Mesothelial cell of epicardium (in vitro differentiated cells): Measurements from ENCODE around the gene YIPF2. TPM values are rescaled to one million over a fixed set of nuclear protein-coding genes. Genes with fewer than 3 reads are reported as not detected.

ENCODE experiments used
- DNase-seq, 2 experiments: peaks; one replicate each; pipeline ENCODE4 v3.0.0; 2021; ENCODE audit warnings: low spot score in 2 of 2; ENCODE audit not compliant: unreplicated experiment in 2 of 2
- H3K27ac Mint-ChIP-seq: 2 replicates; pipeline ENCODE4 v1.8.0; 2021; ENCODE audit warnings: mixed read lengths
- H3K27me3 Mint-ChIP-seq: 2 replicates; pipeline ENCODE4 v1.8.0; 2021; ENCODE audit warnings: low read depth, mixed read lengths
- H3K36me3 Mint-ChIP-seq: 2 replicates; pipeline ENCODE4 v1.8.0; 2021; ENCODE audit warnings: mixed read lengths
- H3K4me1 Mint-ChIP-seq: 2 replicates; pipeline ENCODE4 v1.8.0; 2021; ENCODE audit warnings: mixed read lengths
- H3K4me3 Mint-ChIP-seq: 2 replicates; pipeline ENCODE4 v1.8.0; 2021; ENCODE audit warnings: mild to moderate bottlenecking, moderate library complexity, mixed read lengths
- H3K9me3 Mint-ChIP-seq: 2 replicates; pipeline ENCODE4 v1.8.0; 2021; ENCODE audit warnings: mixed read lengths
- CTCF ChIP-seq: fragments of 200-600 bp; sonication (generic); IDR thresholded peaks from one replicate; pipeline ENCODE4 v1.5.0; 2021; ENCODE audit warnings: antibody characterized with exemption; ENCODE audit not compliant: unreplicated experiment
- total RNA-seq: library from RNA; stranded (reverse); gene quantifications from 3 replicates; pipeline ENCODE4 v1.2.1, GENCODE V29; 2021

Gene YIPF2
- total RNA-seq, 1 donor from 2014 or later: 62.8 TPM

GRCh38 chr19:10935371-10936059 lies 7.1 kb upstream of the YIPF2 start:
- Mint-ChIP-seq H3K4me1 (no peaks in the 10 kb centered on the region), H3K36me3 (peaks cover 1% of the 10 kb centered on the region), H3K4me3 (no peak overlapping the region), H3K27ac (no peak overlapping the region), H3K9me3 (no peaks in the 10 kb centered on the region), H3K27me3 (no peaks in the 10 kb centered on the region)
- TF ChIP-seq CTCF: no peak
- DNase-seq: no peak

GRCh38 chr19:10929402-10929794 lies 959 bp upstream of the YIPF2 start:
- Mint-ChIP-seq H3K4me1 (peaks cover 17% of the 10 kb centered on the region), H3K4me3 (peak overlapping the region; percentile 93), H3K9me3 (no peaks in the 10 kb centered on the region), H3K27me3 (no peaks in the 10 kb centered on the region), H3K27ac (peak overlapping the region; percentile 47), H3K36me3 (peaks cover 6% of the 10 kb centered on the region)
- no peak for DNase-seq
- no peak for TF ChIP-seq CTCF

- Mint-ChIP-seq H3K27me3 (no peaks in the 10 kb centered on the region), H3K36me3 (peaks cover 8% of the 10 kb centered on the region), H3K4me1 (peaks cover 17% of the 10 kb centered on the region), H3K9me3 (no peaks in the 10 kb centered on the region), H3K4me3 (peak overlapping the region; percentile 93), H3K27ac (peak overlapping the region; percentile 92)
- no peak for DNase-seq
- TF ChIP-seq CTCF: no peak
These were observed 493 bp downstream of the YIPF2 start for GRCh38 chr19:10927730-10928562.

- Mint-ChIP-seq H3K27me3 (no peaks in the 10 kb centered on the region), H3K36me3 (peaks cover 9% of the 10 kb centered on the region), H3K4me1 (peaks cover 13% of the 10 kb centered on the region), H3K9me3 (no peaks in the 10 kb centered on the region), H3K27ac (no peak overlapping the region), H3K4me3 (no peak overlapping the region)
- TF ChIP-seq CTCF: no peak
- DNase-seq: no peak
These were observed 3.8 kb downstream of the YIPF2 start for GRCh38 chr19:10924597-10924996.

GRCh38 chr19:10923260-10924112 lies 5.0 kb downstream of the YIPF2 start:
- no peak overlapping the region for H3K27ac Mint-ChIP-seq
- no peak overlapping the region for H3K4me3 Mint-ChIP-seq
- H3K9me3 Mint-ChIP-seq: no peaks in the 10 kb centered on the region
- H3K4me1 Mint-ChIP-seq: peaks cover 10% of the 10 kb centered on the region
- no peaks in the 10 kb centered on the region for H3K27me3 Mint-ChIP-seq
- H3K36me3 Mint-ChIP-seq: peaks cover 16% of the 10 kb centered on the region
- no peak for DNase-seq
- TF ChIP-seq CTCF: no peak
